KBM-7 (cell line): ENCODE results near the gene RAB31.
A peak's percentile ranks its signal among the peaks of the same experiment; 100 is the strongest.
"Not testable (repeated sequence)": the region's sequence is repeated elsewhere in the genome, so short reads cannot be mapped to it uniquely, and the experiment has no call there.

ENCODE experiments used
- DNase-seq: peaks from one replicate; pipeline ENCODE4 v3.0.0-alpha.2; 2015
- in situ Hi-C: fragments of 300-500 bp; cut with MboI; formaldehyde crosslinking; loops from 2 replicates; pipeline ENCODE4 v1.14.3; 2020; ENCODE audit warnings: low sequenced_read_pairs, low pct_unique_long_range_greater_than_20kb, mixed read lengths

RAB31 gene

DNA sequence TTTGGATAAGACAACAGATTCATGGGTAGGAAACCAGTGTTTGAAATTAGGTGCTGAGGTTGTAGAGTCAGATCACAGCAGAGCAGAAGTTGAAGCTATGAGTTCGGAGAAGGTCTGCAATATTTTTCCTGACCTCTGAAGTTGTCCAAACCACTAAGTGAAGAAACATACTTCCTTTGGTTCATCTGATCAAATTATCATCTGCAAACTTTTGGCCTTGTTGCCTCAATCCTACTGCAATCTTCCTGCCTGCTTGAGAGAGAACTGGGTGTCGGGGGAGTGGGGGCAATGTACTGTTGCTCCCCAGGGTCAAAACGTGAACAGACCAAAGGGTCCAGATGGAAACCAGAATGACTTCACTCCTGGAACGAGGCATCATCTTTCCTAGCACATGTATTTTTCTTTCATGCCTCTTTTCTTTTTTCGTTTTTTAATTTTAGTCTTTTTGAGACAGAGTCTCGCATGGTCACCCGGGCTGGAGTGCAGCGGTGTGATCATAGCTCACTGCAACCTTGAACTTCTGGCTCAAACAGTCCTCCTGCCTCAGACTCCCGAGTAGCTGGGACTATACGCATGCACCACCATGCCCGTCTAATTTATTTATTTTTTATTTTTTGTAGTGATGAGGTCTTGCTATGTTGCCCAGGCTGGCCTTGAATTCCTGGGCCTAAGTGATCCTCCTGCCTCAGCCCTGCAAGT is 42.7 kb downstream of the RAB31 start:
- peak; percentile 19 for DNase-seq
- in situ Hi-C loops: no loop called here

DNA sequence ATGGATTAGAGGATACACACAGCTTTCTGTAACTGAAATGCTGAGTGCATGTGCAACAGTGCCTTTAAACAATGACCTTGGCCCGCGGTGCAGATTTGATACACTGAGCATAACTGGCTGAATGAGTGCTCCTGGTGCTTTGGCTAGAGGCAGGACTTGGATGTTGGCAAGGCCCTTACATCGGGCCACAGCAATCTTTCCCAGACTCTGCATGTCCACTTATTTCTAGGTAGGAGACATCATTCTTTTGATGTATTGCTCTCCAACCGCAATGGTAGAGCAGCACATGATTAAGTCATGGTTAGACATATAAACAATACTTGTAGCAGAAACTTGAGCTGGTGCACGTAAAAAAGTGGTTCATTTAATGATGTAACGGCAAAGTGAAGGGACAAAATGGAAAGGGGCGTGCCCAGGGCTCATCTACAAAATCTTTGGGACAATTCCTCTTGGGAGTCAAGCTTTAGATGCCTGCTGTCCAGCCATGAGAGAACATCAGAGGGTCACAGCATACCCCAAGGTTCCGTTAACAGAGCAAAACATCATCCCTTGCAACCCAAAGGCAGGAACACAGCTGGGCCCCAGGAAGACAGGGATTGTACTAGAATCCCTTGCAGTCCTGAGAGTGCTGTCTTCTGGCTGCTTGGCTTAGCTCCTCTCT is 43.4 kb downstream of the RAB31 start:
- DNase-seq: no peak
- in situ Hi-C loops: no loop called here

DNA sequence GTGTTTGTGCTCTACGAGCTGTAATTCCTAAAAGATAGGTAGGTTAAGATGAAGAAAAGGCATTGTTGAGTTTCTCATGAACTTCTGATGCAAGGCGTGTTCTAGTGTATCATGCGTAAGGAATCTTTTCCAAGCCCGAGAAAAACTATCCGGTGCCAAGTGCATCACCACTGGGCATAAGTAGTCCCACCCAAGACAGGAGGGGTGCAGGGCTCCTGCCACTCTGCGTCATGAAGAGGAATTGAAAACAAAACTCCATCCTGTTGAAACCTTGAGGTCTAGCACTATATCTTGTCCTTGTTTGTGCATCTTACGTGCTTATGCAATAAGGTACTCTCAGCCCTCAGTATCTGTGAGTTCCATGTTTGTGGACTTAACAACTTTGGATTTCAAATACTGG is 45.7 kb downstream of the RAB31 start:
- no peak for DNase-seq

DNA sequence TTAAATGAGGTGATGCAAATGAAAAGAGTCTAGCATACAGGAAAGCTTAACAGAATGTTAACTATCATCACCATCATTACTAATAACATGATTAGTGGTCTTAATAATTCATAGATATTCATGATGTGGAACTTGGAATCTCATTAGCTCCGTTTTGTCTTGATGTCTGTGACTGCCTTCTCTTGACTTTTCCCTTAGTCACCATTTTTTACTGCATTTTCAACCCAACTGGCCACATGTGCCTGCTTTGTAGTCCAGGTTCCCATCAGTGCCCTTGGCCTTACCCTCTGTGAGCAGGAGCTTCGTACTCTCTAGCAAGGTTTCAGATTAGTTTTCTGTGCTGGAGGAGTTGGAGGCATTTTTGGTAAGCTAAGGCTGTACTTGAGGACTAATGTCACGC is 47.0 kb downstream of the RAB31 start:
- DNase-seq: no peak
- in situ Hi-C loops: no loop called here

More for the DNA sequence above, 45.7 kb downstream of the RAB31 start:
- in situ Hi-C loops: no loop called here

DNA sequence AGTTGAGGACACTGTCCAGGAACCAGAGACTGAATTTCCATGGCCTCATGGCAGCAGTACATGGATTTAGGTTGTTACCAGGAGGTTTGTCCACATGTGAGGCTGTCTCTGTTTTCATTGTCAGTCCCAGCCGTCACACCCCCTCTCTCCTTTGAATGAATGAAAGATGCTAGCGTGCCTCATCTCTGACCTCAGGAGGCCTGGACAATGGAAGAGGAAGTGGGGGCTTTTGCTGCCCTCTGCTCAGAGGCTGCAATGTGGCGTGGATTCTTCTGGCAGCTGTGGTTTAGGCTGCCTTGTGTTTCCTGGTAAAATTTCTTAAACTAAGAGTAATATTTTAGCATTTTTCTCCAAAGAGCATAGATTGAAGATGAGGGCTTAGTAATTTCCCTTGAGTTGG is 47.5 kb downstream of the RAB31 start:
- peak; percentile 89 for DNase-seq
- in situ Hi-C loops: no loop called here

DNA sequence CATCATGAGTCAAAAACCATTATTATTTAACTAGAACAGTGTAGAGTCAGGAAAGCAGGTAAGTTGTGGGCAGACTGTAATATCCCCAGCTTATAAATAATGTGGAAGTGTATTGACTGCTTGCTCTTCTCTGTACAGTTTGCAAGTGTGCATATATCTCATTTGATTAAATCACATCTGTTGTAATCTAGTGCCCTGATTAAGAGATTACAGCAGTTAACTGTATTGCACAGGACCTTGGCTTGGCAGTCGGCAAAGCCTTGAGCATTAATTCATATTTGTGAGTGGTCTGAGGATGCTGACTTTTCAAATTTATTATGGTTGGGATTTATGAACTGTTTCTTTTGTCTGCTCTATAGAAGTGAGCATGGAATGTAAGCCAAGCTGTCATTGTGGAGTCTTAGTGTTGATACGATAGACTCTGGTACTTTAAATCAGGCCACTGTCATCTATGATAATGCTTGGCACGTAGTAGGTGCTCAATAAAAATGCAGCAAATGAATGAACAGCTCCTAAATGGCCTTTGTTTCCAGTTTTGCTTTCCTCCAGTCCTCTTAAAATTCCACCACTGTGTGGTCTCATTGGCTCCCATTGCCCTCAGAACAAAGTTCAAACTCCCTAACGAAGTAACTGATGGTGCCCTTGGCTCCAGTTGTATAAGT is 48.3 kb downstream of the RAB31 start:
- in situ Hi-C loops: no loop called here
- DNase-seq: no peak

DNA sequence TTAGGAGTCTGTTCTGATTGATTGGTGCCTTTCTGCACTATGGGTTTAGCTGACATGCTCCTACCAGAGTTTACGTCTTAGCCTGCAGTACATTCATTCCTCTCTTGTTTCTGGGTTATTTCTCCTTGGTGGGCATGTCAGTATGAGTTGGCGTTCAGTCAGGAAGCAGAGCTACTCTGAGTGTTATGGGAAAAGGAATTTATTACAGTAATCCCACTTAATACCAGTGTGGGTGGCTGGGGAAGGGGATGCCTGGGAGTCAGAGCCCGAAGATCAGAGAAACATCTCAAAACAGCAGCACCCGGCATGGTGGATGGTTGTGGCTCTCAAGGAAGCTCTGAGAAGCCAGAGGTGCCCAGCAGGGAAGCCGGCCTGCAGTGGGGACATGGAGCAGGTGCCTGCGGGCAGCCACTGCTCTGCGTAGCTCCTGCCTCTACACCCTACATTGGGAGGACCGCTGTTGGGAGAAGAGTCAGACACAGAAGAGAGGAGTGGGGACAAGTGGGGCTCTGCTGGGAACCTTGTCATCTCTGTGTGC is 48.9 kb downstream of the RAB31 start:
- no peak for DNase-seq
- in situ Hi-C loops: no loop called here

DNA sequence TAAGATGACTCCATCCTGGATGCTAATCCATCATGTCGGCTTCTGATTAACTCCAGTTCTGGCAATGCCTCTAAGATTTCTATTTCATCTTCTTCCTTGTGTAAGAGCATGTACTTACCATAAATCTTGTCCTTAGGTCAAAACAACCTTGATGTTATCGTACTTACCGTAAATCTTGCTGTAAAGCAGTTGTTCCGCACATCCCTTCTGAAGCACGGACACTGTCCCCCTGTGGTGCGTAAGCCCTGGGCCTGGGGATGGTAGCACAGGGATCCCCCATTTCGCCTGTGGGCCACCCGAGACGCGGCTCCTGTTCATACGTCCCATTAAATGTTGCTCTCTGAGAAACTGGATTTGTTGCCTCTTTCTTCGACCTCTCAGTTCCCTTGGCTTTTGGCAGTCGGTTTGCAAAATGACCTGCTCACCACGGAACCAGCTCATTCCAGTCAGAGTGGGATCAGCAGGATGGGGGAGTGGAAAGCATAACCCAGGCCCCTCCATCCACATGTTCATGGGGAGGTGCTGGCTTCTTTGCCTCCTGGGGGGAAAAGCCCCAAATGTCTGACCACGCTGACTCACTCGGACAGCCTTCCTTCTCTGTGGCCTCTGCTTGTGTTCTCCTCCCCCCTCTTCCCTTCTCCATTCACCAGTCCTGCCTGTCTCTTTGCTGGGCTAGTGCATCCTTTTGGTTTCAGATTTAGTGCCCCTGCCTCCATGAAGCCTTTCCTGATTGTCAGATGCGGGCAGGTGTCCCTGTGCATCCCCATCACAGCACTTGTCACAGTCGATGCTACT is 49.9 kb downstream of the RAB31 start:
- in situ Hi-C loops: no loop called here
- no peak for DNase-seq

DNA sequence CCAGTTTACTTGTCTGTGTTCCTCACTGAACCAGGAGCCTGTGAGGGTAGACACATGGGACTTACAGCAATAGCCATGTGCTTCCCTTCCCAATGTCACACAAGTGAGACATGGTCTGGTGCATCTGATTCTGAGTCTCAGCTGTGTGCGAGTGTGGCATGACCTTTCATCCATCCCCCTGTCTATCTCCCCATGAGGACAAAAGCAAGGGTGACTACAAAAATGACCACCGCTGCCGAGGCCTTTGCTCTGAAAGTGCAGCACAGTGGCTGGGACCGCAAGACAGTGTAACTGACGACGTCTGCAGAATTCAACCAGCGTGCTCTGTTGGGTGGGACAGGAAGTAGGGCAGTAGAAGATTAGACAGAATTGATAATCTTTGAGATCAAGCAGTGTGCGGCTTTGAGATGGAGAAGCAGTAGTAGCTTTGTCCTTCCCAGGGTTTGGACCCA is 50.5 kb downstream of the RAB31 start:
- in situ Hi-C loops: no loop called here
- DNase-seq: peak; percentile 68

DNA sequence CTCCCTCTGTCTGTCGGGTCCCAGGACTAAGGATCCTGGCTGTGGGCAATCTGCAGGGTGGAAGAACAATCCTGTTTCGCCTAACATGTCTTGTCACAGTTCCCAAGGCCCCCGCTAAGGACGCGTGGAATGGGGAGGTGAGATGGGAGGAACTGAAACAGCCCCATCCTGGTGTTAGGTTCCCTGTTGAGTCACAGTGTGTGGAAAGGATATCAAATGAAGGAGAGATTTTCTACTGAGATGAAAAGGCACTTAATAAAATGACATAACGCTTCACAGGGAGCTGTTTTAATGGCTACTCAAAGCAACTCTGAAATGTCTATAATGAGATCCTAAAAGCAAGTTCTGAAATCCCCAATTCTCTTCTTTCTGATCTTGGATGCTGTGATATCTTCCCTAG is 52.5 kb downstream of the RAB31 start:
- in situ Hi-C loops: no loop called here

DNA sequence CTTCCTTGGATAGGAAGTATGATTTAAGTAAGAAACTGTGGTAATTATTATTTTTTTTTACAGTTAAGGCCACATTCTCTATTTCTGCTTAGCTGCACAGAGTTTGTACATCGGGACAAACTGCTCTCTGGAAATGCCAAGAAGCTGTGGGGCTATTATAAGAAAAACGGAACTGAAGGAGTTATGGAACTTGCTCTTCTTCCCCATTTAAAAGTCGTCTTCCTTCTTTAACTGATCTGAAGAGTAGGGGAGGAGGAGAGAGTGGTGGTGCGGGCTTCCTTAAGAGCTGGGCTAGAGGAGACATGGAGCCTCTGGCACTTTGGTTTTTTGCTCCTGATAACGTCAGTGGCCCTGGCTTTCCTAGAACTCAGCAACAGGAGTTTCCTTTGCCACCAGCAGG is 54.4 kb downstream of the RAB31 start:
- in situ Hi-C loops: no loop called here
- peak; percentile 90 for DNase-seq

More for the DNA sequence above, 52.5 kb downstream of the RAB31 start:
- DNase-seq: no peak

DNA sequence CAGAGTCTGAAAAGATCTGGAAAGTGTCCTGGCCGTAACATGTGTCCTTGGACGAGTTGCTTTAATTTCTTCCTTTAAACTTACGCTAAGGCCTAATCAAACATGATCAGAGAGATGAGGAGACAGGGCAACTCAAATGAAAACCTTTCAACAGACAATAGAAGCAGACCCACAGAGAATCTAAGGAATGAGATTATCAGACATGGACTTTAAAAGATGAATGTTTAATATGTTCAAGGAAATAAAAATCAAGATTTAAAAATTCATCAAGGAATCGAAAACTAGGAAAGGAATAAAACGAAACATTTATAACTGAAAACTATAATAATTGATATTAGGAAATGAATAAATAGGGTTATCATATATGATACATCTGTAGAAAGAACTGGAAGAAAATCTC is 55.1 kb downstream of the RAB31 start:
- in situ Hi-C loops: no loop called here
- no peak for DNase-seq

DNA sequence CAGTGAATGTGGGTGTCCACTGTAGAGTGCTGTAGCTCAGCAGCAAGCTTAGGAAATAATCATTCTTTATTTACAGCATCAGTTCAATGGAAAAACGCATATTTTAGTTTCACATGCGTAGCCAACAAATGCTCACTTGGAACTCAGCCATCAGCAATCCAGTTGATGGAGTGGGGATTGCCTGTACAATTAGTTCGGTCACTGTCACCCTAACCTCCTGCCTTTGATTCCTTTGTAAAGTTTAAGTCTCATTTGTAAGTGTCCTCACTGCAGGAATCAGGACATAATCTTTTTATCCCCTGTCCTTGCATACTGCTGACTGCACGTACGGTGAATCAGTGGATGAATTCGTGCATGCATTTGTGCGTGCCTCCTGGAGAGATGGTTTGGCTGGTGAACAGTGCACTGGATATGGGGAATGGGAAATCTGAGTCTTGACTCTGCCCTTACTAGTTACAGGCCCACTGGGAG is 55.9 kb downstream of the RAB31 start:
- in situ Hi-C loops: no loop called here
- no peak for DNase-seq

DNA sequence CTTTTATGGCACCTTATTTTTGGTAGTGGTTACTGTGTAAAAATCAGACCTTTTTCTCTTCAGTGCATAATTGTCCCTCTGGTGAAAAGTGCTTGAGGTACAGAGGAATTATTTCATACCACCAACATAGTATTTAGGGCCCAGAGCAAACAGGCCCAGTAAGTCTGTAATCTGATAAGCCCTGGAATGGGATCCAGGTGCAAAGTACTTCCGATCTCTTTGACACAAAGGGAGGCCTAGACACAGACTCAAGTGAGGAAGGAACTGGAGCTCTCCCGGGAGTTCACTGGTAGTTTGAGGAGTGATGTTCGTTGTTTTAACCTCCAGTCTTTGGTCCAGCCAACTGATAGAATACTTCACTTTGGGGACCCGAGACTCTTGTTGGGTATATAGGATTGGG is 57.4 kb downstream of the RAB31 start:
- in situ Hi-C loops: no loop called here
- peak; percentile 41 for DNase-seq

DNA sequence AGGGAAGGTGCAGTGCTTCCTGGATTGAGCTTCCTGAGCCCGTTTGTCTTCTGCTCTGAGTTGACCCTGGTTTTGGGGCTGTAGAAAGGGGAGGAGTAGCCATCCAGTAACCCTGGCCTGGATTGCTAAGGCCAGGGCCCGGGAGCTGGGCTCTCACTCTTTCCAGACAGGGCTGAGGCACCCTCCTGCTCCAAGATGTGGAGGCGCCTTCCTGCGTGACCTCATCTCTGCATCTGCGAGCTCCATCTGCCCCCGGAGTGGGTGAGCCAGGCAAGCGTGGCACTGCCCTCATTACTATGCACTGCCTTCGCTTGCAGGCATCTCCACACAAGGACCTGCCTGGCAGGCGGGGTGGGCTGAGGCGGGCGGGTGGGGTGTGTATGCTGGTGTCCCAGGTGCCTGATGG is 58.0 kb downstream of the RAB31 start:
- DNase-seq: peak; percentile 28
- in situ Hi-C loops: no loop called here

DNA sequence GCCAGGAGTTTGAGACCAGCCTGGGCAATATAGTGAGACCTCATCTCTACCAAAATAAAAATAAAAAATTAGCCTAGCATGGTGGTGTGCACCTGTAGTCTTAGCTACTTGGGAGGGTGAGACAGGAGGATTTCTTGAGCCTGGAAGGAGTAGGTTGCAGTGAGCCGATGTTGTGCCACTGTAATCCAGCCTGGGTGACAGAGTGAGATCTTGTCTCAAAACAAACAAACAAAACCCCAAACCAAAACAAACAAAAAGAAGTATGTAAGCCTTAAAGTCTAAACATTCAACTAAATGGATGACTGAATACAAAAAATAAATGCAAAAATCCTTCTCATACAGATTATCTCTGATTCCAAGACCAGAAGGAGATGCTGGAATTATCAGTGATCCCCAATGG is 58.6 kb downstream of the RAB31 start:
- DNase-seq: no peak
- in situ Hi-C loops: no loop called here

DNA sequence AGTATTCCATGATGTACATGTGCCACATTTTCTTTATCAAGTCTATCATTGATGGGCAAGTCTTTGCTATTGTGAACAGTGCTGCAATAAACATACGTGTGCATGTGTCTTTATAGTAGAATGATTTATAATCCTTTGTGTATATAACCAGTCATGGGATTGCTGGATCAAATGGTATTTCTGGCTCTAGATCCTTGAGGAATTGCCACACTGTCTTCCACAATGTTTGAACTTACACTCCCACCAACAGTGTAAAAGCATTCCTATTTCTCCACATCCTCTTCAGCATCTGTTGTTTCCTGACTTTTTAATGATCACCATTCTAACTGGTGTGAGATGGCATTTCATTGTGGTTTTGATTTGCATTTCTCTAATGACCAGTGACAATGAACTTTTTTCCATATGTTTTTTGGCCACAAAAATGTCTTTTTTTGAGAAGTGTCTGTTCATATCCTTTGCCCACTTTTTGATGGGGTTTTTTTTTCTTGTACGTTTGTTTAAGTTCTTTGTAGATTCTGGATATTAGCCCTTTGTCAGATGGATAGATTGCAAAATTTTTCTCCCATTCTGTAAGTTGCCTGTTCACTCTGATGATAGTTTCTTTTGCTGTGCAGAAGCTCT is 60.1 kb downstream of the RAB31 start:
- in situ Hi-C loops, DNase-seq: not testable (repeated sequence)

DNA sequence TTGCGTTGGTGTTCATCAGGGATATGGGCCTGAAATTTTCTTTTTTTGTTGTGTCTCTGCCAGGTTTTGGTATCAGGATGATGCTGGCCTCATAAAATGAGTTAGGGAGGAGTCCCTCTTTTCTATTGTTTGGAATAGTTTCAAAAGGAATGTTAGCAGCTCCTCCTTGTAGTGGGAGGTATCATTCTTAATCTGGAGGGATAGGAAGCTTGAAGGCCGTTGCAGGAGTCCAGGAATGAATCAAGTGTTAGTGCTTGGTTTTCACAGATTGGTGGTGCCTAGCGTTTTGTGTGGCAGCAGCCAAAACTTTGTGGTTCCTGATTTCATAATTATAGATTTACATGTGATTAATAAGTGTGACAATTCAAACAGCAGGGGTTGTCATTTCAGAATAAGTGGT is 62.0 kb downstream of the RAB31 start:
- DNase-seq, in situ Hi-C loops: not testable (repeated sequence)
